Esophagus mucosa (tissue), 1 donor: ENCODE data around the gene DGKI. TPM values are rescaled to one million over a fixed set of nuclear protein-coding genes. Genes with fewer than 3 reads are reported as not detected.

Experiments
- ATAC-seq: fragments of 200-7000 bp; cut with Tn5 transposase; one replicate; pipeline ENCODE4 v1.9.1; 2020
- total RNA-seq: library from RNA; stranded (reverse); gene quantifications from one replicate; pipeline ENCODE4 v1.2.4, GENCODE V29; 2023
- donor health status: DM: yes; HTN: yes; CAD: no.

DGKI gene
- total RNA-seq, 1 donor from 2014 or later: 0.20 TPM

DNA sequence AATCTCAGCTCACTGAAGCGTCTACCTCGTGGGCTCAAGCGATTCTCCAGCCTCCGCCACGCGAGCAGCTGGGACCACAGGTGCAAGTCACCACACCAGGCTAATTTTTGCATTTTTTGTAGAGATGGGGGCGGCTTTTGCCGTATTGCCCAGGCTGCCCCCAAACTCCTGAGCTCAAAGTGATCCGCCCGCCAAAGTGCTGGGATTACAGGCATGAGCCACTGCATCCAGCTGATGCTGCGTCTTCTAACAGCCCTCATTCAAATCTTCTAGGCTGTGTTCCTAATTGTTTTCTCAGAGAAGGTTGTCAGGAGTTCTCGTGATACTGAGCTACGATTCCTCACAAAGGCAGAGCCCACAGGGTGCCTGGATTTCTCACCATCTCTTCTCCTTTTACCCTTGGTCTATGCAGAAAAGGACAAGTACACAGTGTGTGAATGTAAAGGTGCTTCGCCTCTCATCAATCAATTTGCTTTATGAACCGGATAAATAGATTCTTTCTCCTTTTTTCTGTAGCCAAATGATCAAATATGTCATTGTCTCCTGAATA, 255.9 kb downstream of the DGKI start:
- ATAC-seq: no peak

DNA sequence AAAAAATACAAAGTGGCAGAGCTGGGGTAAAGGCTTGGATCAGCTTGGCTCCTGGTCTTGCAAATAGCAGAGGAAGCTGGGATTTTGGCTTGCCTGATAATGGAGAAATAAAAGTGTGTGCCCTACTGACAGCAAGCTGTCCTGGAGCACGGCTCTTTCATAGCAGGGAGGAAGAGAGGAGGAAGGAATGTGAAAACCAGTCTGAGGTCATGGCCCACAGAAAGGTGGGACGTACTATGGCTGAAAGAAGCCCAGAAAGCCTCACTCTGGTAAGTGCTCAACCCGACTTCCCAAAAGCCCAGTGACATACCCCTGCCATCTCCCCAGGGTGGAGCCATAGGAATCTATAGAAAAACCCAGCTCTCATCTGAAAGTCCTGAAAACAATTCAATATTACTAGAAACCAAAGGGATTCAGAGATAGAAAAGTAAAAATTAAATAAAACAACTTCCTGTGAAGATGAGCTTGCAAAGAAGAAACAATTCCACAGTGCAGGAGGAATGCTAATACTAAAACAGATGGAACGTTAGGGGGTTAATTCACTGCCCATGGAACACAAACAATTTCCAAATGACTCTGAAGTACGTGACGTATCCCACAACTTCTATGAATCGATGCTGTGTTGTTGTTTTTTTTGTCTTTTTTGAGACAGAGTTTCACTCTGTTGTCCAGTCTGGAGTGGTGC, 256.6 kb downstream of the DGKI start:
- no peak for ATAC-seq

- ATAC-seq: no peak
These were observed 259.4 kb downstream of the DGKI start for GRCh38 chr7:137587326-137587725.

- no peak for ATAC-seq
These were observed 261.2 kb downstream of the DGKI start for GRCh38 chr7:137585591-137585990.

- ATAC-seq: no peak
These were observed 263.6 kb downstream of the DGKI start for GRCh38 chr7:137583172-137583571.

DNA sequence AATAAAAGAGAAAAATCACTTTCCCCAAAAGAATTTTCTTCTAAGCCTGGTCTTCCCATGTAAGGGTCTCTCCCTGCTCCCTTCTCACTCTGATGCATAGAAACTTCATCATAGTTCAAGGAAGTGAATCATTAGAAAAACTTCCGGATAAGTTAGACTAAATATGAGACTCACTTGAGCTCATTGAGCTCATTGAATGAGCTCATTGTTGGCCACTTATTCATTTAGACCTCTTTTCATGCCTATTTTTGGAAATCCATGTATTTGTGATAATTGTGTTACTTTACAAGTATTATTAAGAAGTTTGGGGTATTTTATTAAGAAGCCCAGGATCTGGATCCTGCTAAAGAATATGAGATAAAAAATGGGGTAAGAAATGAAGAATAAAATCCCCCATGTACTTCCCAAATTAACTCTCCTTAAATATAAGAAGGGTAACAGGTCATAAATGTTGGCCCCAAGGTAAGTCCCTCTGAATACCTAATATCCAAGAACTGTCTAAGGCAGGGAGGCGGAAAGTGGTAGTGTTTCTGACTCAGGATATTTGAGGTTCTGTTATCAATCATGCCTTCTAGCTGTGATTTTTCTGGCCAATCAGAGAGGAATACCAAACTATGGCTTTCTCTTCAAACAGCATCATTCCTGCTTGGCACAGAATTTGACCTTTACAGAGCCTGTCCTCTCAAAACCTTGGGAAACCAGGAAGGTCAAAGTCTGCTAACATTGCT, 266.7 kb downstream of the DGKI start:
- ATAC-seq: no peak

- ATAC-seq: no peak
These were observed 268.2 kb downstream of the DGKI start for GRCh38 chr7:137578541-137578940.

GRCh38 chr7:137577184-137577583, 269.6 kb downstream of the DGKI start:
- no peak for ATAC-seq

GRCh38 chr7:137576481-137576880, 270.3 kb downstream of the DGKI start:
- no peak for ATAC-seq

DNA sequence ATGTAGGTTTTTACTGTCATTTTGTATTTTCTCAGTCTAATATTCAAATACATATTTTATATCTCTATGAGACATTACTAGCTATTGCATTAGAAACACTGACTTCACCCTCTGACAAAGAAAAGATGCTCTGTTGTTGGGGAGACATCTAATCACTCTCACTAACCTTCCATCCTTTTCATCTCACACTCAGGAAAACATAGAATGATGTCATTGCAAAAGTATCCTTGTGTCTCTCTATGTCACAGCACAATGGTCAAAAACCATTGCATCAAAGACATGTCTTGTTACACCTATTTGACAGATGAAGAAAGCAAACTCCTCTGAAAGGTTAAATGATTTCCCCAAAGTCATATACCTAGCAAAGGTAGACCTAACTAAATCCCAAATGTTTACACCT, 272.0 kb downstream of the DGKI start:
- no peak for ATAC-seq

DNA sequence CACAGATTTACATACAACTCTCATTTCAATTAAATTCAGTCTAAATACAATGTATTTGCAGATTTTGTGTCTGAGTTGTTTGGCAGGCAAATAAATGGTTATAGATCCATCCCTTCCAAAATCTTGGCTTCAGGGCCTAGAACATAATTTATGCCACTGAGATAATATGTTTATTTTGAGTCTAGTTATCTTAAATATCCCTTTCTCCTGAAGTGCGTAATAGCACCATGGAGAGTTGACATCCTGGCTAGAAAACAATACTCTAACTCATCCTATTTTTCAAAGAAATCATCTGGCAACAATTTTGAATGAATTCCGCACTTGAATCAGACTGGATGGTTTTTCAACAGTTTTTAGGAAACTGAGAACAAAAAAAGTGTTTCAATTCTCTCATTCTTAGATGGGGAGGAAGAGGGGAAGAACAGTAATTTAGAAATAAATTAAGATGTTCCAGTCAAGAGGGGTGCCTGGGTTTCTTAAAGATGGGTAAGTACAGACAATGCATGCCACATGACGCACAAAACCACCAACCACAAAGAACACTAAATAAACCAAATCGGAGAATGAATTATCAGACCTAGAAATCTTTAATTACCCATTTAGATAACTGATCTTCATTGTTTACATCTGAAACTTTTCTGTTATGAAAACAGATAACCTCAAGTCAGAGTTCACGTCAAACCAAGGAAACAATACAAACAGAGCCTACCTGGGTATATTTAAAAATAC, 274.6 kb downstream of the DGKI start:
- no peak for ATAC-seq

- ATAC-seq: no peak
These were observed 282.1 kb downstream of the DGKI start for GRCh38 chr7:137564677-137565076.

DNA sequence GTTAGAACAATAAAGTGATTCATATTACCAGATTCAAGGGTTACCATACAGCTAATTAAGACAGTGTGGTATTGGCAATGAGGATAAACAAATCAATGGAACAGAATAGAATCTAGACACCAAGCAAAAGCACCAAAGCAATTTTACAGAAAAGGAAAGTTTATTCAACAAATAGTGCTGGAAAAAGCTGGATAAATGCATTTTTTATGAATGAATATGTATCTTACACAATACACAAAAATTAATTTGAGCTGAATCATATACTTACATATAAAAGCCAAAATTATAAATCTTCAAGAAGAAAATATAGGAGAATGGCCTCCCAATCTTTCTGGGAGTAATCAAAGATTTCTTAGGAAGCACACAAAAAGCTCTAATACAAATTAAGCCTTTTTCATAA, 282.8 kb downstream of the DGKI start:
- no peak for ATAC-seq

DNA sequence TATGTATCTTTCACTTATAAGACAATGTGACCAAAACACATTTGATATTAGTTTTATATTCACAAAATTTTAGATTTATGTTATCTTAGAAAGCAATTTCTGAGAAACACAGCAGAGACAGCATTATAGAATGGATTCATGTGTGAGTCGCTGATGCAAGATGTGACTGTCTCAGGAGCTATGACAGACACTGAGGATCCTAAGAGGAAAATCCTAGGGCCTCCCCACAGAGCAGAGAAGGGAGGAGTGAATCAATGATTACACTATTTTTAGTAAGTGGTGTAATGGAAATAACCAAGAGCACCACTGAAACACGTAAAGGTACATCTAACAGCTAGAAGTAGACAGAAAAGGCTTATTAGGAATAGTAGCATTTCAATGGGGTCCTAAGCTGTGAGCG, 299.3 kb downstream of the DGKI start:
- ATAC-seq: no peak

- ATAC-seq: no peak
These were observed 300.1 kb downstream of the DGKI start for GRCh38 chr7:137546671-137547070.

DNA sequence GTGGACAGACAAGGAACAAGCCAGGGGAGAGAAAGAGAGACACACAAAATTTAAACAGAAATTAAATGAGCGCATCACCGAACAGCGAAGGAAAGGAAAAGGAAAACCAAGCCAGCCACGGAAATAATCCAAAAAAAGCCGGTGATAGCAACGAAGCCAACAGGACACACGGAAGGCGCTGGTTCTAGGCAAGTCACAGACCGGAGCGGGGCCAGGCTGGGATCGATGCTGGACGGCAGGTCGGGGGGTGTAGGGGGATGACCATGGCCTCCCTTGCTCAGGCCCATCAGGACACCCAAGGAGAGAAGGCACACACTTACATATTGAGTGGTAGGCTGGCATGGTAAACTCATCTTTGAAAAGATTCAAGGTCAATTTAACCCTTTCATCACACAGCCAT, 300.8 kb downstream of the DGKI start:
- ATAC-seq: no peak

DNA sequence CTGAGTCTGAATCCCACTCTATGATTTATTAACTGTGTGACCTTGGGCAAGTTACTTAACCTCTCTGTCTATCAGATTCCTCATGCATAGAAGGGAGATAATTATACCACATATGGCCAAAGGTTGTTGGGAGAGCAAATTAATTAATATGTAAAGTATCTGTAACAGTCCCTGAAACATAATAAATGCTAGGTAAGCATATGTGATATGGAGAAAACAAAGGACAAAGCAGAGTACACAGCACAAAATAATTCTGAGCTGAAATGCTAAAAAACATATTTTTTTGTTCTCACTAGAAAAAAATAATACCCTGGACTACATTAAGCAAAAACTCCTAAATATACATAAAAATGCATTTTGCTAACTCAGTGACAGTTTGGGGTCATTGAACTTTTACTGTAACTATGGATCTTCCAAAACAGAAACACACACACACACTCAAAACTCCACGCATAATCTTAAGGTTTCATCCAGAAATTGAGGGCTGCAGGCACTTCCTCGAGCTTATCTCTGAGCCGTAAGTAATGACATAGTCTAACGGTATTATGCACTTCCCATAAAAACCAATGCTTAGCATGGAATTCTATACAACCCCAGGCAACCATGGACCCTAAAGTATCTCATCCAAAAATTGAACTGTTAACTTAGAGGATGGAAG, 301.6 kb downstream of the DGKI start:
- no peak for ATAC-seq

- no peak for ATAC-seq
These were observed 302.2 kb downstream of the DGKI start for GRCh38 chr7:137544453-137545058.

DNA sequence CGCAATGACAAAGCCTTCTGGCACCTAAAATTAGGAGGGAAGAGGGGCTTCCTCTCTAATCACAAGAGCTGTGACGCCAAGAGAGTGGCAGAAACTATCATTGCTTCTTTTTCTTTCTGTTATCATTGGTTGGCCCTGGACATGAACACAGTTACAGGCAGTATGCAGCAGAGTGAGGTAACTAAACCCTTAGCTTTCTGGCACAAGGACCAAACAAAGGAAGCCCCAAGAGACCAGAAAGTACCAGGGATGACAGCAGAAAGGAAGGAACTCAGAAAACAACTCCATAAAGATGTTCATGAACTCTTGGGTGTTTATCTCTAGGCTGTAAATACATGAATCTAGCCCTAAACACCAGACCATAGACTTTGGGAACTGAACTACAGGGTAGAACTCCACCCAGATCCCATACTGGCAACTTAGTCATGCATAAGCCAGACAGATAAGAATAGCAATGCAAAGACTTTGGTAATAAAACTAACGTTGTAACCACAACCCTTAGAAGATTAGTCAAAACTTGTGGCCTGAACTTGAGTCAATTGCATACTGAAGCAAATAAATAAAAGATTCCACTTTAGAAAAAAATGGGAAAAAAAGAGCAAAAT, 307.6 kb downstream of the DGKI start:
- ATAC-seq: no peak

DNA sequence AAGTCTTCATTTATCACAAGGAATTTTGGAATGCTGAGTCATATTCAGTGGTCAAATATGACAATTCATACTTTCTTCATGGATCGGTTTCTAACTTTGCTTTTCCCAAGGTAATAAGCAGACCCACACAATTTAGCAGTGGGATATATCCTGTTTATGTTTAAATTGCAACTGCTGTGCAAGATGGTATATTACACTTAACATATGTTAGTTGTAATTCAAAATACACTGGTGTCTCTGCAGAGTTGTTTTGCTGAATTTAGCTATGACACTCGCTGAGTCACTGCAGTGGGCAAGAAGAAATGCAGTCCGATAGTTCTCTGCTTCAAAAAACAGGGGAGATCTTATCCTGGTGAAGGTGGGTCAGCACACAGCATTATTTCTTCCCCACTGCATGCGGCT, 308.4 kb downstream of the DGKI start:
- no peak for ATAC-seq

DNA sequence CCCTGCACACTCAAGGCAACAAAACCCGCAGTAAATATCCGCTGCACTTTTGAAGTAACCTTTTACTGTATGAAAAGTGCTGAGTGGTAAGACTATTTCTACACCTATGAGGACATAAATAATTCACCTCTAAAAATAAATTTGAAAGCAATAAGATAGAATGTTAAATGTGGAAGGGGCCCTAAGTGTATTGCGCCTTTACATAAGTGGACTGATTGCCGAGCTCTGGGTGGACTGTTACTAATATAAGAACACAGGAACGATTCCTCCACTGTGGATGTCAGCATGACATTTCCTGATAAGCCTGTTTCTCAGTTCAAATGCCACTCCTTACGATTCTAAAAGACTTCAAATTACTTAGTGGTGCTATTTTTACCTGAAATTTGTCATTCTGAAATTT, 311.2 kb downstream of the DGKI start:
- ATAC-seq: no peak

- no peak for ATAC-seq
These were observed 315.1 kb downstream of the DGKI start for GRCh38 chr7:137531671-137532070.
